Motor neuron (in vitro differentiated cells): ENCODE measurements around the gene LEO1. TPM values are rescaled to one million over a fixed set of nuclear protein-coding genes. Genes with fewer than 3 reads are reported as not detected.
A peak's percentile ranks its signal among the peaks of the same experiment; 100 is the strongest.

Experiments
- ATAC-seq, 8 experiments: fragments of 200-7000 bp; cut with Tn5 transposase; replicated peaks in 6 of 8; 2 replicates each; pipeline ENCODE4 v1.8.0; 2021; ENCODE audit warnings: mild to moderate bottlenecking in 8 of 8, moderate library complexity in 8 of 8
- H3K27ac ChIP-seq, 2 donors: fragments of 250-450 bp; sonication (Bioruptor Pico); 2 replicates each; pipeline ENCODE4 v1.9.0; 2021; ENCODE audit warnings: antibody characterized with exemption in 2 of 2, mild to moderate bottlenecking in 2 of 2, moderate library complexity in 1 of 2
- H3K4me1 ChIP-seq, 2 donors: fragments of 250-450 bp; sonication (Bioruptor Pico); replicated peaks in 1 of 2; 2 replicates each; pipeline ENCODE4 v1.6.1; 2021; ENCODE audit warnings: antibody characterized with exemption in 2 of 2, mild to moderate bottlenecking in 2 of 2, moderate library complexity in 1 of 2
- H3K4me3 ChIP-seq, 5 donors: fragments of 250-450 bp; sonication (Bioruptor Pico); 2 replicates each; pipeline ENCODE4 v1.9.0; 2021; ENCODE audit warnings: antibody characterized with exemption in 5 of 5, mild to moderate bottlenecking in 5 of 5, moderate library complexity in 4 of 5
- WGBS, 10 experiments: fragments of 450-650 bp; shearing (Covaris generic); methylation state at CpG; one replicate each; pipeline ENCODE4 v1.0.0; 2022; 5-methylcytosine and 5-hydroxymethylcytosine counted together
- in situ Hi-C, 9 experiments: fragments of 400-800 bp; cut with MboI; loops; one replicate each; pipeline ENCODE4 v1.15.0; 2021; ENCODE audit warnings: low sequenced_read_pairs in 9 of 9, low pct_unique_long_range_greater_than_20kb in 2 of 9; ENCODE audit not compliant: unreplicated experiment in 9 of 9
- total RNA-seq, 8 experiments: library from RNA; unstranded; fragments of 300-600 nt; gene quantifications; 2 replicates each; pipeline versions ENCODE4 v1.2.3 to v1.2.4, GENCODE V29; 2022

LEO1 gene
- total RNA-seq, 8 experiments from 2014 or later, result 28.6 to 40.0 (median 31.1) TPM

DNA sequence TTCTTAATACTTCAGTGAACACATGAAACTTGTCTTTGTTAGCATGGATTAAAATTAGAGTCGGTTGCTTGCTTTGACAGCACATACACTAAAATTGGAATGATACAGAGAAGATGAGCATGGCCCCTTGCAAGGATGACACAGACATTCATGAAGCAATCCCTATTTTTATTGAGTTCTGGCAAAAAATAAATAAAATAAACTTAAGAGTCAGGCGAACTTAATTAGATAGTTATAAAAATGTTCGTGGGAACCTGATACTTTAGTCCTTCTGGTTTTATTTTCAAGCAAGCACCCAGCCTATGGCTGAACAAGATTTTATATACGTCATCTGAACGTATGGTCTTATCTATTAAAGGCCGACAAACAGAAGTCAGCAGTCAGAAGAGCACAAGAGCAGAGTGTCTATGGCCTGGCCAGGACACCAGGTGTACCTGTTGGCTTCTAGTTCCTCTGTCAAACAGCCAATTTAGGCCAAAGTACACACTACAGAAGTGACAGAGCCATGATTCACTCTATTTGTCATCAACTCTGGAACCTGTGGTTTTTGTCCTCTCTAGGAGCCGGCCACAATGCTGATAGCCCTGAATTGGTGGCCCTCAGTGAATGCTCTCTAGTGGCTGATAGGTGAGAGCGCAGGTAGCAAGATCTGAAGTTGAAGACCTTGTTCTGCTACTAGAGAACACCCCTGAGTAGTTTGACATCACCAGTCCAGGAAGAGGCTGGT, 64.3 kb downstream of the LEO1 start:
- Histone ChIP-seq H3K4me1 (no peaks in the 10 kb centered on the region), H3K4me3 (no peak overlapping the region), H3K27ac (no peak overlapping the region)
- ATAC-seq, result peak in 1 of 8 experiments; percentile 17
- in situ Hi-C loops, result no loop called here
- WGBS, 10 experiments, result 57 to 100% (median 81%) methylated on average over 2 to 8 of the region's 8 CpGs; no CpG with 5 or more reads in 1 of the 10 experiments

GRCh38 chr15:51904931-51905330, 66.6 kb downstream of the LEO1 start:
- in situ Hi-C loops, result no loop called here
- 54 to 100% (median 78%) methylated on average over 1 to 4 of the region's 4 CpGs for WGBS, 10 experiments
- no peak overlapping the region for H3K27ac ChIP-seq

GRCh38 chr15:51904421-51904820, 67.2 kb downstream of the LEO1 start:
- no peak overlapping the region for H3K27ac ChIP-seq
- no peaks in the 10 kb centered on the region for H3K4me1 ChIP-seq
- in situ Hi-C loops, result no loop called here
- 89 to 100% (median 95%) methylated on average over 1 to 3 of the region's 3 CpGs; no CpG with 5 or more reads in 4 of the 10 experiments for WGBS, 10 experiments
- H3K4me3 ChIP-seq, result no peak overlapping the region
- no peak for ATAC-seq

More at GRCh38 chr15:51904931-51905330, 66.6 kb downstream of the LEO1 start:
- H3K4me1 ChIP-seq, result no peaks in the 10 kb centered on the region
- no peak overlapping the region for H3K4me3 ChIP-seq
- peak in 3 of 8 experiments; percentile 27 to 38 (median 37) for ATAC-seq

GRCh38 chr15:51889486-51889885, 82.1 kb downstream of the LEO1 start:
- in situ Hi-C loops, result loop anchor here in 1 of 9 experiments (25.0 kb wide), 1 partner anchor 252 kb away; no protein-coding TSS in a partner anchor
- 71 to 100% (median 88%) methylated on average over 1 to 2 of the region's 2 CpGs; no CpG with 5 or more reads in 3 of the 10 experiments for WGBS, 10 experiments
- H3K27ac ChIP-seq, result no peak overlapping the region
- H3K4me1 ChIP-seq, result no peaks in the 10 kb centered on the region
- no peak overlapping the region for H3K4me3 ChIP-seq
- ATAC-seq, result no peak

DNA sequence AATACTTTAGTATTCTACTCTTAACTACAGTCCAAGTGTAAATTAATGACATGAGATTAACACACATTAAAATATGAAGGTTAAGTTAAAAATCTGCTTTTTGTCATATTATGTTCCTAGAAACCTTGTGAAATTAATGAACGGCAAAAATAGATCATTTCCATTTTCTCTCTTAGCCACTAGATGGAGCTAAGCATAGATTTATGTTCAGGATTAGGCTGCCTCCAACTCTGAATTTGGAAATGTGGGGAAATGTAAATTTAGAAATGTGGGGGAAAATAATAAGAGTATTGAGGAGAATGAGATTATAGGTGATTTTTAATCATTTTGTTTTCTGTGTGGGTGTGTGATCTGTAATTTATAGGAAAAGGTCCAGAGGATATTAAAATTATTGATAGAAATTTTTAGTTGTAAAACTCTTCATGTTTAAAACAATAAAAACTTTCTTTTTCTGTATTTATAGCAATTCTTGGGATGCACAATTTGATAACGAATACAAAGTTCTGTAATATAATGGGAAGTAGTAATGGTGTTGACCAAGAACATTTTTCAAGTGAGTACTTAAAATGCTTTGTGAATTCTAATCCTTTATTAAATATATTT, 82.9 kb downstream of the LEO1 start:
- 0 to 48% (median 27%) methylated on average over 1 to 2 of the region's 2 CpGs; no CpG with 5 or more reads in 1 of the 10 experiments for WGBS, 10 experiments
- in situ Hi-C loops, result loop anchor here in 1 of 9 experiments (25.0 kb wide), 1 partner anchor 251 kb away; no protein-coding TSS in a partner anchor
- Histone ChIP-seq H3K4me3 (no peak overlapping the region), H3K4me1 (peaks cover 0 to 3% of the 10 kb centered on the region in 2 donors), H3K27ac (no peak overlapping the region)
- ATAC-seq, result peak in 3 of 8 experiments; percentile 22 to 44 (median 34)

Other genes with a start within 250 kb of the LEO1 start
- 1 to 10 TPM; 1.5 to 9.6 (median 4.3) TPM for gene LYSMD2, start 234.1 kb downstream of the LEO1 start, total RNA-seq
- gene TMOD2, start 220.2 kb downstream of the LEO1 start, total RNA-seq, result 10 to 100 TPM in 5 of 8 experiments, 1 to 10 TPM in 2, under 1 TPM in 1; 0.66 to 70.4 (median 28.9) TPM
- gene TMOD3, start 142.1 kb downstream of the LEO1 start, total RNA-seq, result 10 to 100 TPM; 10.2 to 43.6 (median 23.0) TPM
- gene MAPK6, start 47.4 kb upstream of the LEO1 start, total RNA-seq, result 10 to 100 TPM; 26.1 to 92.9 (median 75.9) TPM
- gene BCL2L10, start 141.0 kb upstream of the LEO1 start, total RNA-seq, result under 1 TPM in 3 of 8 experiments, not detected in 5; 0.33 to 0.52 (median 0.33) TPM
- gene GNB5, start 219.6 kb upstream of the LEO1 start, total RNA-seq, result 10 to 100 TPM in 7 of 8 experiments, 1 to 10 TPM in 1; 9.1 to 52.6 (median 27.5) TPM